ENCODE results near the gene SORCS2. TPM values are rescaled to one million over a fixed set of nuclear protein-coding genes. Genes with fewer than 3 reads are reported as not detected.

The SORCS2 gene
- total and polyA plus RNA-seq, 2 of the 8 experiments (the other 6 are each of a cell fraction or from before 2014, with no cell fraction given): 0.36 to 1.8 TPM

DNA sequence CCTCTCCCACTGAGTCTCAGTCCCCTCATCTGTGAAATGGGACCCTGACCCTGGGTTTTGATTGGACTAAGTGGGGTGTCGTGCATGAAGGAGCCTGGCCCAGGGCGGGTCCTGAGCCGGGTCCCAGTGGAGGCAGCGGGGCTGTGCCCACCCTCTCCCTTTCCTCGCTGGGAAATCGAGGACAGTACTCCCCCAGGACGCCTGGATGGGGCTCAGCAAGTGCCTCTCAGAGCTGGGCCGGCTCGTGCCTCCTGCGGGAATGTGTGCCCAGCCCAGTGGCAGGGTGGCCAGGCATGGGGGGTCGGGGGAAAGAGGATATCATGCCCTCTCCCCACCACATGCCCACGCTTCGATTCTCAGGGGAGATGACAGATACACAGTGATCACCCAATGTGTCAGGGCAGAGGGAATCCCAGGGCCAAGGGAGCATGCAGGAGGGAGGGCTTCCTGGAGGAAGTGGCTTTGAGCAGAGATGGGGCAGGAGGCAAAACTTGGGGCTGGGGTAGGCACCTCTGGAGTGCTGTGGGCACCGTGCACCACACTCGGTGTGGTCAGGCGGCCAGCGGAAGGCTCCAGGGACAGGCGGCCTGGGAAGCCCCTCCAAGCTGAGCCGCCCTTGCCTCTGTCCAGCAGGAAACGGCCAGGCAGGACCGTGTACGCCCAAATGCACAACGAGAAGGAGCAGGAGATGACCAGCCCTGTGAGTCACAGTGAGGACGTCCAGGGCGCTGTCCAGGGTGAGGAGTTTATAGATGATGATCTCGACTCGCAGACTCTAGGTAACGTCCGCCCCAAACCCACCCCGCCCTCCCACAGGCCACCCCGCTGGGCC is 544.3 kb downstream of the SORCS2 start:
- CTCF ChIA-PET (ENCODE audit: partially characterized antibody): interaction anchor here (0.7 kb wide), 1 partner anchor 107 kb away, joined by 3 read pairs; no protein-coding TSS in a partner anchor
- no peak overlapping the region for H2AK5ac ChIP-seq (ENCODE audit: low read depth, low read length)
- no peak overlapping the region for H3K56ac ChIP-seq (replicated peaks; ENCODE audit: insufficient read length, low read depth, low read length)
- TF ChIP-seq JUND (IDR thresholded peaks at IDR 0.05; ENCODE audit: low read length) (no peak), TCF12 (IDR thresholded peaks at IDR 0.05; ENCODE audit: low read depth, low read length) (no peak), TEAD4 (IDR thresholded peaks at IDR 0.05; ENCODE audit: low read depth, low read length) (no peak), SIN3A (conservative IDR thresholded peaks at IDR 0.05 in 1 of 2, IDR thresholded peaks at IDR 0.05 in 1 of 2; ENCODE audit: low read depth in 1 of 2, low read length in 2 of 2) (no peak), ZNF274 (IDR thresholded peaks at IDR 0.05; ENCODE audit: borderline replicate concordance, extremely low read depth, low read length) (no peak), GTF2F1 (IDR thresholded peaks at IDR 0.05; ENCODE audit: borderline replicate concordance, low read depth, low read length) (no peak), CREB1 (IDR thresholded peaks at IDR 0.05) (no peak), BCL11A (IDR thresholded peaks at IDR 0.05; ENCODE audit: low read depth in 2 of 2, low read length in 2 of 2) (no peak), EP300 (IDR thresholded peaks at IDR 0.05; ENCODE audit: borderline replicate concordance in 1 of 2, low read depth in 2 of 2, low read length in 2 of 2) (no peak), RBBP5 (IDR thresholded peaks at IDR 0.05; ENCODE audit: borderline replicate concordance, low read depth, low read length) (no peak), POU5F1 (IDR thresholded peaks at IDR 0.05; ENCODE audit: low read depth, low read length) (no peak), YY1 (IDR thresholded peaks at IDR 0.05; ENCODE audit: low read depth, low read length) (no peak), CHD2 (IDR thresholded peaks at IDR 0.05; ENCODE audit: low read length) (no peak)

More for the DNA sequence above, 544.3 kb downstream of the SORCS2 start:
- H2BK15ac ChIP-seq (ENCODE audit: low read length): no peak overlapping the region
- no peaks in the 10 kb centered on the region for H3K9me3 ChIP-seq (ENCODE audit: insufficient read depth in 2 of 2, low read depth in 1 of 2, low read length in 1 of 2)
- no peaks in the 10 kb centered on the region for H3K36me3 ChIP-seq (ENCODE audit: control insufficient read depth in 2 of 4, insufficient read depth in 4 of 4, low read length in 3 of 4)
- 0 out of 7 replicates have a peak, but pooled peaks cover 0 to 2% (median 0%) of the 10 kb centered on the region in 4 experiments for H3K27me3 ChIP-seq (replicated peaks in 1 of 4; ENCODE audit: control insufficient read depth in 3 of 4, extremely low read depth in 1 of 4, insufficient read depth in 3 of 4, low read length in 3 of 4)
- POLR2A ChIA-PET (ENCODE audit: partially characterized antibody): no interaction called here
- H3K18ac ChIP-seq (ENCODE audit: extremely low read depth, low read length): no peak overlapping the region; the same call in 1 of the 2 replicates
- no peak overlapping the region for H2BK5ac ChIP-seq (ENCODE audit: low read depth, low read length)
- H3K4me3 ChIP-seq (ENCODE audit: extremely low read depth in 1 of 4, insufficient read depth in 2 of 4, low read depth in 3 of 4, low read length in 4 of 4): no peak overlapping the region
- no peaks in the 10 kb centered on the region for H3K79me1 ChIP-seq (ENCODE audit: low read depth, low read length)
- H4K20me1 ChIP-seq (replicated peaks in 1 of 2; ENCODE audit: control insufficient read depth in 1 of 2, insufficient read depth in 2 of 2, low read length in 2 of 2): peaks cover 0 to 5% of the 10 kb centered on the region in 2 experiments
- H2BK120ac ChIP-seq (replicated peaks; ENCODE audit: low read depth, low read length): no peak overlapping the region
- no peaks in the 10 kb centered on the region for H3K79me2 ChIP-seq (ENCODE audit: control insufficient read depth in 1 of 2, insufficient read depth in 2 of 2, low read length in 2 of 2)
- H2BK20ac ChIP-seq (ENCODE audit: low read length): no peak overlapping the region
- no peaks in the 10 kb centered on the region for H3K23me2 ChIP-seq (ENCODE audit: low read depth, low read length)
- H3K4ac ChIP-seq (replicated peaks; ENCODE audit: insufficient read length, low read depth, low read length): no peak overlapping the region
- H2AFZ ChIP-seq (ENCODE audit: low read length): no peak overlapping the region
- H3K27ac ChIP-seq (ENCODE audit: low read depth, low read length): no peak overlapping the region
- H3K23ac ChIP-seq (ENCODE audit: insufficient read length): no peak overlapping the region
- WGBS, 2 experiments (ENCODE audit: extremely low coverage in 1 of 2, insufficient coverage in 1 of 2, insufficient read length in 1 of 2, insufficient replicate concordance in 2 of 2, low coverage in 1 of 2, low lambda C conversion rate in 2 of 2, missing lambda C conversion rate in 1 of 2): 88% methylated on average over 21 of the region's 31 CpGs; no CpG with 5 or more reads in 1 of the 2 experiments
- H3K14ac ChIP-seq (ENCODE audit: insufficient read length): no peak overlapping the region
- no peak overlapping the region for H4K5ac ChIP-seq (ENCODE audit: insufficient read length, low read depth, low read length)
- no peak overlapping the region for H4K91ac ChIP-seq (replicated peaks; ENCODE audit: insufficient read length, low read length)
- no peak overlapping the region for H3K4me2 ChIP-seq (ENCODE audit: insufficient read depth in 1 of 2, low read depth in 2 of 2, low read length in 2 of 2)
- FAIRE-seq: no peak
- no peak overlapping the region; the same call in 1 of the 2 replicates for H4K8ac ChIP-seq (ENCODE audit: extremely low read depth, insufficient read depth, low read length)
- H3K9ac ChIP-seq (replicated peaks in 1 of 4; ENCODE audit: extremely low read depth in 1 of 4, low read depth in 3 of 4, low read length in 3 of 4): no peak overlapping the region
- no peak for DNase-seq (ENCODE audit: low read depth in 1 of 2, low spot score in 2 of 2)
- no peaks in the 10 kb centered on the region; a peak in 2 of 7 replicates for H3K4me1 ChIP-seq (replicated peaks in 1 of 4; ENCODE audit: control insufficient read depth in 3 of 4, insufficient read depth in 4 of 4, low read length in 3 of 4)
- no peak overlapping the region for H2BK12ac ChIP-seq (ENCODE audit: low read depth, low read length)
